Central memory CD8-positive, alpha-beta T cell (primary cell): ENCODE results near the gene DGKD.

Experiments
- ATAC-seq: fragments of 150-1000 bp; cut with Tn5 transposase; replicated peaks from 2 replicates; pipeline ENCODE4 v1.10.0; 2022; ENCODE audit warnings: mild to moderate bottlenecking, moderate FRiP score, moderate number of reproducible peaks; ENCODE audit not compliant: poor library complexity, severe bottlenecking; ENCODE audit errors: extremely low read depth
- DNase-seq, 2 donors: peaks; one replicate each; pipeline ENCODE4 v3.0.0; 2021; ENCODE audit warnings: low spot score in 2 of 2
- H3K27ac Mint-ChIP-seq: one replicate; pipeline ENCODE4 v1.8.0; 2022; ENCODE audit warnings: low read depth, mild to moderate bottlenecking, moderate library complexity, mixed read lengths
- H3K27me3 Mint-ChIP-seq: one replicate; pipeline ENCODE4 v1.8.0; 2022; ENCODE audit warnings: mixed read lengths
- H3K36me3 Mint-ChIP-seq: one replicate; pipeline ENCODE4 v1.8.0; 2022; ENCODE audit warnings: mild to moderate bottlenecking, moderate library complexity, mixed read lengths; ENCODE audit not compliant: insufficient read depth
- H3K4me1 Mint-ChIP-seq: one replicate; pipeline ENCODE4 v1.8.0; 2022; ENCODE audit warnings: mixed read lengths
- H3K4me3 Mint-ChIP-seq: one replicate; pipeline ENCODE4 v1.8.0; 2022; ENCODE audit warnings: mild to moderate bottlenecking, moderate library complexity, mixed read lengths
- H3K9me3 Mint-ChIP-seq: one replicate; pipeline ENCODE4 v1.8.0; 2022; ENCODE audit warnings: mixed read lengths

The DGKD gene

DNA sequence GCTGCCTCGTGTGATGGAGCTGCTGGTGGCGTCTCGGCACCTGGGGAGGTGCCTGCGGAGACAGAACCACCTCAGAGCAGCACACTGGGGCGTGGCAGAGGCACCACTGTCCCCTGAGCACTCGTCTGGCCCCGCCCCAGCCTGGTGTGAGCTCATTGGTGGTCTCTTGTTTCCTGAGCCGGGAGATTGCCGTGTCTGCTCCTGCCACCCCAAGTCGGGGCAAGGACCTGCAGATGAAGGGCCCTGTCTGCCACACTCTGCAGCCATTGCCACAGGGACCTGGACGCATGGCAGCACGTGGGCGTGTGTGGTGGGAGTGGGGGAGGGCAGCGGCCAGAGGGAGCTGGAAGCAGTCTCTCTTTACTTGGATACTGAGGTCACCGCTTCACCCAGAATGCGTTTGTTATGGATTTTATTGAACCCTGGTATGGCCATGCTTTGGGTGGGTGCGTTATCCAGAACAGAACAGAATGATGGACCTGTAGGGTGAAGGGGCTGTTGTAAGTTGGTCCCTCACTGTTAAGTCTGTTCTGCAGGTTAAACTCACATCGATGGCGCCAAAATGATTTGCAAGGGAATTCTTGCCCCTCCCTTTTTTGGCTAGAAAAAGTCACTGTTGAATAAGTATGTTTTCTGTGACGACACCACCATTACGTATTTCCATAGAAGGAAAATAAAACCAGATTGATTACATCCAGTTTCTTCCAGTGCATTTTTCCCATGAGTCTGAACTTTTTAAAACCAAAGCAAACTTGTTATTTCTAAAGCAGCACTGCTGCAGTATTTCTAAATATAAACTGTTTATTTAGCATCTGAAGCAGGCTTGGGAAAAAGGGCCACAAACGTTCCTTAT, 120.2 kb downstream of the DGKD start:
- no peak overlapping the region for H3K4me3 Mint-ChIP-seq
- no peak overlapping the region for H3K27ac Mint-ChIP-seq
- H3K27me3 Mint-ChIP-seq, result no peaks in the 10 kb centered on the region
- no peak for ATAC-seq
- no peak for DNase-seq
- H3K9me3 Mint-ChIP-seq, result no peaks in the 10 kb centered on the region
- no peaks in the 10 kb centered on the region for H3K4me1 Mint-ChIP-seq
- peaks cover 13% of the 10 kb centered on the region for H3K36me3 Mint-ChIP-seq

DNA sequence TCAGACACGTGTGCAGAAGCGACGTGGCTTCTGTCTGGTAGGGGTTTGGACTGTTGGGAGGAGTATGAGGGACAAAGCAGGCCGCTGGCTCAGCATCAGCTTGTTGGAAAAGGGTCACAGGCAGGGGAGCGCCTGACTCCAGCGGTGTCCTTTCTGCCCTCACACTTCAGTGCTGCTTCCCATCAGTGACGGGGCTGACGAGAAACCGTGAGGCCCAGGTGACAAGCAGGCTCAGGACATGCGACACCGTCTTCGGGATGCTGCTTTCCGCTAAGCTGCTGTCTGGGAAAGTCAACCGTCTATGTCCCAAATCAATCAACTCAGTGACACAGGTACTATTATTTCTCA, 121.7 kb downstream of the DGKD start:
- no peaks in the 10 kb centered on the region for H3K4me1 Mint-ChIP-seq
- no peak overlapping the region for H3K4me3 Mint-ChIP-seq
- H3K36me3 Mint-ChIP-seq, result peaks cover 16% of the 10 kb centered on the region
- no peak overlapping the region for H3K27ac Mint-ChIP-seq
- H3K9me3 Mint-ChIP-seq, result no peaks in the 10 kb centered on the region
- DNase-seq (no peak), ATAC-seq (no peak)
- H3K27me3 Mint-ChIP-seq, result no peaks in the 10 kb centered on the region

- DNase-seq, result no peak
- Mint-ChIP-seq H3K27me3 (no peaks in the 10 kb centered on the region), H3K27ac (no peak overlapping the region), H3K9me3 (no peaks in the 10 kb centered on the region), H3K4me3 (no peak overlapping the region), H3K36me3 (peaks cover 16% of the 10 kb centered on the region), H3K4me1 (no peaks in the 10 kb centered on the region)
- ATAC-seq, result no peak
Observed at GRCh38 chr2:233476651-233477547, 122.6 kb downstream of the DGKD start.

GRCh38 chr2:233477548-233478433, 123.5 kb downstream of the DGKD start:
- no peaks in the 10 kb centered on the region for H3K27me3 Mint-ChIP-seq
- no peaks in the 10 kb centered on the region for H3K9me3 Mint-ChIP-seq
- DNase-seq (no peak), ATAC-seq (no peak)
- peaks cover 16% of the 10 kb centered on the region for H3K36me3 Mint-ChIP-seq
- no peak overlapping the region for H3K27ac Mint-ChIP-seq
- no peak overlapping the region for H3K4me3 Mint-ChIP-seq
- H3K4me1 Mint-ChIP-seq, result no peaks in the 10 kb centered on the region

DNA sequence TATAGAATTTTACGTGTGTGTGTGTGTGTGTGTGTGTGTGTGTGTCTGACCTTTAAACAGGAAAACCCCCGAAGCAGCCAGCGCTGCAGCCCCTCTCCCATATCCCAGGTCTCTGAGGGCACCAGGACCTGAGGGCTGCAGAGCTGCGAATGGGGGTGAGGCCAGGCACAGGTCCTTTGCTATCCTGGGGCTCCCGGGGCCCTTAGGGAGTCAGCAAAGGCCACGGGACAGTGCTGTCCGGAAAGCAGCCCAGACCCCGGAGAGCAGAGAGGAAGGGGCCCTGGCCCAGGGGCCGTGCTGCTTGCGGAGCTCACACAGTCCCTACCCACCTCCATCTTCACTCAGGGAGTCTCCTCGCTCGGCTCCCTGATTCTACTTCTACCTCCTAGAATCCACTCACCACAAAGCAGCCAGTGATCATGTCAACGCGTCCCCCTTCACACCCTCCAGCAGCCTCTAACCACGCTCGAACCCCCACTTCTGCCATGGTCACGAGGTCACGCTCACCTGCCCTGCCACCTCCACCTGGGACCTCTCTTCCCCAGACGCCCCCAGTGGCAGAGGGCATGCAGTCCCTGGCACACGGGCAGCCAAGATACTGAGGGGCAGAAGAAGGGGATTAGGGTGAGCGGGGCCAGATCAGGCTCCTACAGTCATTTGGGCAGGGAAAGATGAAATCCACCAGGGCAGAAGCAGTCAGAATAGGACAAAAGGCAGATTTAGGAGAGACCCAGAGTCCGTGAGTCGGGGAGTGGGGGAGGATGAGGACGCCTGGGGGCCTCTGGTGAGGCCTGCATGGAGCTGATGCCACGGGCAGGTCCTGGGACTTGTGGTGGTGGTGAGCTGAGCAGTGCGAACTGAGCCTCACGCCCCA, 125.6 kb downstream of the DGKD start:
- Mint-ChIP-seq H3K27ac (peak overlapping the region; percentile 51), H3K27me3 (no peaks in the 10 kb centered on the region)
- ATAC-seq, result no peak

GRCh38 chr2:233480490-233481202, 126.4 kb downstream of the DGKD start:
- Mint-ChIP-seq H3K9me3 (no peaks in the 10 kb centered on the region), H3K27ac (peak overlapping the region; percentile 46), H3K36me3 (peaks cover 19% of the 10 kb centered on the region), H3K27me3 (no peaks in the 10 kb centered on the region), H3K4me3 (no peak overlapping the region), H3K4me1 (no peaks in the 10 kb centered on the region)
- no peak for ATAC-seq
- no peak for DNase-seq

More for the DNA sequence above, 125.6 kb downstream of the DGKD start:
- Mint-ChIP-seq H3K36me3 (peaks cover 19% of the 10 kb centered on the region), H3K4me3 (no peak overlapping the region), H3K9me3 (no peaks in the 10 kb centered on the region), H3K4me1 (no peaks in the 10 kb centered on the region)
- DNase-seq, result no peak

DNA sequence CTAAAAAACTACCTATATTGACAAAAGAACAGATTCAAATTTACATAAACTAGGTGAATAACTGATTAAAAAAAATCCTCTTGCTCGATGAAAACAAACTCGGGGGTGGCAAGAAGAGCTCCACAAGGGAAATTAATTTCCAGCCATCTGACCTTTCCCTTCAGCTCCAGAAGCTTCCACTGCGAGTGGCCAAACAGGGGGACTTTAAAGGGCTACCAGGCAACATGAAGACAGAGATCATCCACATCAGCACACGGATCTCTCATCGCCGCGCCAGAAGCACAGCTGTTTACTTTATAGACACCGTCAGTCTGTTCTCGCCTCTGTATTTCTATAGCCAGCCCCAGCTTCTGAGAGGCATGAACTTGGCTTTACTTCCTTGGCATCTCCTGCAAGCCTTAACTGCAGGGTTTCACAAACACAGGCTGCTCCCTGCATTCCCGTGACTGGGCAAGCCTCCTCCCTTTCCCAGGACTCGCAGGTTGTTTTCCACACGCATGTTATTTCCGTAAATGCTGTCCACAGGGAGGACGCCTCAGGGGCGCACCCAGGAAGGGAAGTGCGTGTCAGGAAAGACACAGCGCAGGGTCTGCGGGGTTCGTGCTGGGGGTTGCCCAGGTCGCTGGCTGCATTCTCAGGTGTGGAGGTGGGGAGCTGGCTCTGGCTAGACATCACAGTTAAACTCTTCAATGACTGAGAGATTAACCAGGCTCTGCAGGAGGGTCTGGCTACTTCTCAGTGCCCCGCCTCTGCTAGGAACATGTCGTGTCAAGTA, 127.3 kb downstream of the DGKD start:
- no peaks in the 10 kb centered on the region for H3K27me3 Mint-ChIP-seq
- no peak for ATAC-seq
- H3K36me3 Mint-ChIP-seq, result peaks cover 17% of the 10 kb centered on the region
- H3K4me3 Mint-ChIP-seq, result no peak overlapping the region
- DNase-seq, result no peak
- no peaks in the 10 kb centered on the region for H3K9me3 Mint-ChIP-seq
- no peaks in the 10 kb centered on the region for H3K4me1 Mint-ChIP-seq
- H3K27ac Mint-ChIP-seq, result peak overlapping the region; percentile 13

DNA sequence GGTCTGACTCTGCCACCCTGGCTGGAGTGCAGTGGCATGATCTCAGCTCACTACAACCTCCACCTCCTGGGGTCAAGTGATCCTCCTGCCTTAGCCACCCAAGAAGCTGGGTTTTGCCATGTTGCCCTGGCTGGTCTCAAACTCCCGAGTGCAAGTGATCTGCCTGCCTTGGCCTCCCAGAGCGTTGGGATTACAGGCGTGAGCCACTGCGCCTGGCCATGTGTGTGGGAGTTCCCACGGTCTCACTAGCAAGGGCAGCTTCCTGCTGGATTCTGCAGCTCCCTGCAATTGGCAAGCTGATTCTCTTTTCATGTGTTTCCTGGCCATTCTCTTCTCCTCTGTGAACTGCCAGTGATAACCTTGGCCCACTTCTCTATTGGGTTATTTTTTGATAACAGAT, 128.3 kb downstream of the DGKD start:
- no peak for ATAC-seq

DNA sequence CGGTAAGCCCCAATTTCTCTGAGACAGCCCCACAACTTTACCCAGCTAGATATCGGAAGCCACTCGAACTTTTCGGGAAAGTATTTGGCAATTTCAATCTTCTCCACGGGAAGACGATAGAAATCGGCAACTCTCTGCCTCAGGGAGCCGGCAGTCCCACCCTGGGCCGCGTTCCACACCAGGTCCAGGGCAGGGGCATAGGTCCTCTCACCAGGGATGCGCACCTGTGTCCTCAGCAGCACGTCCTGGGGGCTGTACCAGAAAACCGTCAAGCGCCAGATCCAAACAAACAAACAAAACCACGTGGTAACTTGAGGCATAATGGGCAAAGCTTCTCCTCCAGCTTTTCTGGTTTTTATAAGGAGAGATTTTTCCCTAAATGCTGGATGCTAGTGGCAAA, 131.4 kb downstream of the DGKD start:
- DNase-seq (no peak), ATAC-seq (no peak)
- Mint-ChIP-seq H3K36me3 (peaks cover 19% of the 10 kb centered on the region), H3K9me3 (no peaks in the 10 kb centered on the region), H3K4me1 (no peaks in the 10 kb centered on the region), H3K27me3 (no peaks in the 10 kb centered on the region), H3K4me3 (no peak overlapping the region), H3K27ac (peak overlapping the region; percentile 44)

More for the DNA sequence above, 128.3 kb downstream of the DGKD start:
- Mint-ChIP-seq H3K27ac (no peak overlapping the region), H3K27me3 (no peaks in the 10 kb centered on the region), H3K36me3 (peaks cover 17% of the 10 kb centered on the region), H3K4me3 (no peak overlapping the region), H3K9me3 (no peaks in the 10 kb centered on the region), H3K4me1 (no peaks in the 10 kb centered on the region)
- no peak for DNase-seq

DNA sequence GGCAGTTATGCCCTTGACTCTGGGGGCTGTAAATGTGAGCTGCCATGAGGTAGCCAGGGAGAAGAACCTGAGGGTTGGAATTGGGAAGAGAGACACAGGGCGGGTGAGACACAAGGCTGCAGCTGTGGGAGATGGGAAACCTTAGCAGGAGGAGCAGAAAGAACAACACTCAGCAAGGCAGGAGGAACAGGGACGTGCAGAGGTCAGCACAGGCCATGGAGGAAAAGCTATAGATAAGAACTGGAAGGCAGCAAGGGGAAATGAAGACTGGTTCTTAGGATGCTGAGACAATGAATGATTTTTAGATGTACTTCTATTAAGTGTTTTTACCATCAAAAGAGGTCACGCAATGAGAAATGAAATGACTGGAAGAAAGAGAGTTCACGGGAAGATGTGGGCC, 132.1 kb downstream of the DGKD start:
- Mint-ChIP-seq H3K27me3 (no peaks in the 10 kb centered on the region), H3K4me1 (no peaks in the 10 kb centered on the region), H3K27ac (peak overlapping the region; percentile 44), H3K4me3 (no peak overlapping the region), H3K9me3 (no peaks in the 10 kb centered on the region), H3K36me3 (peaks cover 20% of the 10 kb centered on the region)
- DNase-seq (no peak), ATAC-seq (no peak)
